ES-I3 (cell line): ENCODE measurements around the gene FBXO11.
"Not testable (repeated sequence)": the region's sequence is repeated elsewhere in the genome, so short reads cannot be mapped to it uniquely, and the experiment has no call there.

Experiments used
- H3K36me3 ChIP-seq: 2 replicates; pipeline ENCODE4 v1.6.1; 2013; ENCODE audit warnings: mild to moderate bottlenecking, low read length, control low read depth, moderate library complexity; ENCODE audit not compliant: insufficient read depth
- H3K4me1 ChIP-seq: 2 replicates; pipeline ENCODE4 v1.6.1; 2013; ENCODE audit warnings: mild to moderate bottlenecking, control low read depth, low read length; ENCODE audit not compliant: insufficient read depth
- H3K9ac ChIP-seq: 2 replicates; pipeline ENCODE4 v1.6.1; 2013; ENCODE audit warnings: low read depth, mild to moderate bottlenecking, low read length, moderate library complexity
- H3K9me3 ChIP-seq: 2 replicates; pipeline ENCODE4 v1.6.1; 2013; ENCODE audit warnings: mild to moderate bottlenecking, low read length, moderate library complexity; ENCODE audit not compliant: control insufficient read depth, insufficient read depth

FBXO11 gene

GRCh38 chr2:47905386-47906156 lies 727 bp downstream of the FBXO11 start:
- Histone ChIP-seq H3K9me3 (no peaks in the 10 kb centered on the region), H3K36me3 (no peaks in the 10 kb centered on the region; the same call in 1 of the 2 replicates), H3K4me1 (no peaks in the 10 kb centered on the region), H3K9ac (peak overlapping the region; percentile 98)

GRCh38 chr2:47903781-47904490 lies 2.4 kb downstream of the FBXO11 start:
- Histone ChIP-seq H3K9me3 (no peaks in the 10 kb centered on the region), H3K4me1 (peaks cover 4% of the 10 kb centered on the region; the same call in 1 of the 2 replicates), H3K36me3 (no peaks in the 10 kb centered on the region; the same call in 1 of the 2 replicates), H3K9ac (peak overlapping the region; percentile 98)

DNA sequence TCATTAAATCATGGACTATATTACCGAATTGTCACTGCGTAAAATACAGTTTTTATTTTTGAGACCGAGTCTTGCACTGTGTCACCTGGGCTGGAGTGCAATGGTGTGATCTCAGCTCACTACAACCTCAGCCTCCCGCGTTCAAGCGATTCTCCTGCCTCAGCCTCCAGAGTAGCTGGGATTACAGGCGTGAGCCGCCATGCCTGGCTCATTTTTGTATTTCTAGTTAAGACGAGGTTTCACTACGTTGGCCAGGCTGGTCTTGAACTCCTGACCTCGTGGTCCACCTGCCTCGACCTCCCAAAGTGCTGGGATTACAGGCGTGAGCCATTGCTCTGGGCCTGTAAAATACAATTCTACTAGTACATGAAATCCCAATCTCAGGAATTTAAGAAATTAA lies 4.4 kb downstream of the FBXO11 start:
- not testable (repeated sequence) for H3K4me1 ChIP-seq, H3K36me3 ChIP-seq, H3K9ac ChIP-seq, H3K9me3 ChIP-seq

GRCh38 chr2:47900857-47901256 lies 5.4 kb downstream of the FBXO11 start:
- H3K9ac ChIP-seq: no peak overlapping the region
- no peaks in the 10 kb centered on the region; the same call in 1 of the 2 replicates for H3K36me3 ChIP-seq
- no peaks in the 10 kb centered on the region for H3K9me3 ChIP-seq
- H3K4me1 ChIP-seq: peaks cover 4% of the 10 kb centered on the region; the same call in 1 of the 2 replicates

DNA sequence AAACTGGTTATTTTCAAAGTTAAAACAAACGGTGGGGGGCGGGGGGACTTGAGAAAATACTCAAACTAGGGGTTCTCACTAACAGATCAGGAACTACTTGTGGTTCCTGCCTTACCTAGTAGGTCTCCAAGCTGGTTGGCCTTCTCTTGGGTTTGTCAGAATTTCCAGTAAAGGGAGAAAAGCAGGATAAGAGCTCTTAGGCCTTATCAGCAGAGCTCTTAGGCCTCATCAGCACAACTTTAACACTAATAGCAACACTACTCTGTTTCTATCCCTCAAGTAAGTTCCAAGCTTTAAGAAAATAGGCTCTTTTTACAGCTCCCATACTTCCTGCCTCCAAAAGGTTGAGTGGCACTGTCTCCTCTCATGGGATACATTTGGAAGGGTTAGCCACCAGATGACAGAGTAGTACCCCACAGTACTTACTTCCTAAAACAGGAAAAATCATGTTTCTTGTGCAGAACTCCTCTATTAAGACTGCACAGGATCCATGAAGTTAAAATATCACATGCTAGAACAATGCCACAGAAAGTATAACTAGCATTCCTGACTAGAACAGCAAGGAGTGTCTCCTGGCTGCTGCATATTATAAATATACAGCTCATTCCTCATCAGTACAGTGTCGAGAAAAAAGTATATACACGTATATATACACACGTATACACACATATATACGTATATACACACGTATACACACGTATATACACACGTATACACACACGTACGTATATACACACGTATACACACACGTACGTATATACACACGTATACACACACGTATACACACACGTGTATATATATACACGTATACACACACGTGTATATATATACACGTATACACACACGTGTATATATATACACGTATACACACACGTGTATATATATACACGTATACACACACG lies 6.1 kb downstream of the FBXO11 start:
- H3K4me1 ChIP-seq: peaks cover 4% of the 10 kb centered on the region; the same call in 1 of the 2 replicates
- no peak overlapping the region for H3K9ac ChIP-seq
- no peaks in the 10 kb centered on the region; the same call in 1 of the 2 replicates for H3K36me3 ChIP-seq
- H3K9me3 ChIP-seq: no peaks in the 10 kb centered on the region

DNA sequence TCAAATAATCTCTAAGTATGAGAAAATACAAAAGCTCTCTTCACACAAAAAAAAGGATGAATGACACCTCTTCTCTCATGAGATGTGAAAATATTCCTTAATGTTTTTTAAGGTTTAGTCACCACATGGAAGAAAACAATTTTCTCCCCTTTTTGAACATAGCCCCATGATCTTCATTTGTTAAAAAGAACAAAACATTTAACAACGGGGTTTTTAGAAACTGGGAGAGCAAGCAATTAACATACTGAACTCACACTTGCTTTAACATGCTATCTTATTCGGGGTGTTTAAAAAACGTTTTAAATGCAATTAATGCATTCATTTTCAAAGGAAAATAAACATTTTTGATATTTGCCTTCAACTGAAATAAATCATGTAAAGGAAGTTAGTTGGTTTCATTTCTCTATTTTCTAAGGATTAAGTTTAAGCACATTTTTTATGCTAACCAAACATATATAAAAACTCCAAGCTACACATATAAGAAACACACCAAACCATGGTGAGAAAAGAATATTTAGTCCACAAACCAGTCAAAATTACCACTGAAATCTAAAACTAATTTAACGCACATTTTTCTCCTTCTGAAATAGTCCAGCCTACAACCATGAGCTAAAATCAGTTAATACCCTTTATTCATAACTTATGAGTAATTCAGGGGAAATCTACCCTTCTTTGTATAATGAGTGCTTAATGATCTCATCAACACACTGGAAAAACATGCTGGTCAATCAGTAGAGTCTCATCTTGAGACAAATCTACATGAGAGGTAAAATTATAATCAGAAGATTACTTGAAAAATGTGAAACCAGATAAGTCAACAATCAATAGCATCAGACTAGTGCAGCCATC lies 8.2 kb downstream of the FBXO11 start:
- Histone ChIP-seq H3K36me3 (no peaks in the 10 kb centered on the region), H3K9ac (no peak overlapping the region), H3K4me1 (peaks cover 4% of the 10 kb centered on the region; the same call in 1 of the 2 replicates), H3K9me3 (no peaks in the 10 kb centered on the region)

DNA sequence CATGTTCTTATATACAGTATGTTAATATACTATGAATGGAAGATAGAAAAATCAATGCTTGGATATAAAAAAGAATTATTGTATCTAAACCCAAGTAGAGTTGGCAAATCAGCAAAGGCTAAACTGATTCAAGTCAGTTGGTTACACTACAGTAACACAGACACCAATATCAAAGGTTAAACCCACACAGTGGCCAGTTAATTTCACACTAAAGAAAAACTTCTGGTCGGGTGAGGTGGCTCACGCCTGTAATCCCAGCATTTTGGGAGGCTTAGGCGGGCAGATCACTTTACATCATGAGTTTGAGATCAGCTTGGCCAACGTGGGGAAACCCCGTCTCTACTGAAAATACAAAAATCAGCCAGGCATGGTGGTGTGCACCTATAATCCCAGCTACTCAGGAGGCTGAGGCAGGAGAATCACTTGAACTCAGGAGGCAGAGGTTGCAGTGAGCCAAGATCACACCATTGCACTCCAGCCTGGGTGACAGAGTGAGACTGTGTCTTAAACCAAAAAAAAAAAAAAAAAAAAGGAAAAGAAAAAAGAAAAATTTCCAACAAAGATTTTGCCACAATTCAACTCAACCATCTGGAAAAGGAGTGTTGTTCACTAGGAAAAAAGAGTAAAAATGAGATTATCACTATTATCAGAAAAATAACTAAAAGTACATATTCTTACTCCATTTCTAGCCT lies 9.0 kb downstream of the FBXO11 start:
- H3K4me1 ChIP-seq, H3K9me3 ChIP-seq, H3K36me3 ChIP-seq, H3K9ac ChIP-seq: not testable (repeated sequence)

GRCh38 chr2:47896450-47896968 lies 9.8 kb downstream of the FBXO11 start:
- Histone ChIP-seq H3K4me1 (peaks cover 4% of the 10 kb centered on the region; the same call in 1 of the 2 replicates), H3K9me3 (no peaks in the 10 kb centered on the region), H3K36me3 (no peaks in the 10 kb centered on the region), H3K9ac (no peak overlapping the region)

DNA sequence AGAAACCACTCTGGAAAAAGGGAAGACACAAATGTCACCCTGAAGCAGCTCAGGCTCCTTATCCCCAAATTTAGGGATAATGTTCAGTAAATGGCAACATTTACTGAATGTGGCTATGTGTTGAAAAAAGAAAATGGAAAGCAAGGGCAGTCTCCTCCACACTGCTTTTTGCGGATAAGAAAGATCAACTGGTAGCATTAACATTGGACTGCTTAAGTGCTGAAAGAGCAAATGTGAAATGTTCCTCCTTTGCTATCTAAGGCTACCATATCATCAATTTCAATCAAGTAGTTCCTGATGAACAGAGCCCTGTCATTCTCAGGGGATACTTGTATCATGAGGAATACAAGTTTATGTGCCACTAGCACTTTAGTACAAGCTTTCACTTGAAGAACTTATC lies 12.5 kb downstream of the FBXO11 start:
- no peak overlapping the region for H3K9ac ChIP-seq
- H3K9me3 ChIP-seq: no peaks in the 10 kb centered on the region
- no peaks in the 10 kb centered on the region for H3K36me3 ChIP-seq
- no peaks in the 10 kb centered on the region for H3K4me1 ChIP-seq

DNA sequence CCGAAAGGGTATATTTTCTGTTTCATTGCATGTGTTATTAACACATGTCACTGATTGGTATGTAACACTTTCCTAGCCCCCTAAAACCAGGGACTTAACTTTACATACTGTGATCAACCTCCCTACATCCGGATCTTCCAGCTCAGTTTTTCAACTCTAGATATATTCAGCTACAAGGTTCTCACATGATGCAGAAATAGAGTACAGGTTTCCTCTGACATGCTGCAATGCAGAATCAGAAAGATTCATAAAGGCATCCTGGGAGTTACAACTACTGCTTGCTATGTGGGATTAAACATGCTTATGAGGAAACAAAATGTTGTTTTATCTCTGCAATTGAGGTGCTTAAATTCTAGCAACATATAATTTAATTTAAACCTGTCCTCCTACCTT lies 14.0 kb downstream of the FBXO11 start:
- Histone ChIP-seq H3K9me3 (no peaks in the 10 kb centered on the region), H3K9ac (no peak overlapping the region), H3K4me1 (no peaks in the 10 kb centered on the region), H3K36me3 (no peaks in the 10 kb centered on the region)

GRCh38 chr2:47891369-47892337 lies 14.6 kb downstream of the FBXO11 start:
- H3K9me3 ChIP-seq: no peaks in the 10 kb centered on the region
- H3K9ac ChIP-seq: no peak overlapping the region
- no peaks in the 10 kb centered on the region for H3K36me3 ChIP-seq
- H3K4me1 ChIP-seq: no peaks in the 10 kb centered on the region

DNA sequence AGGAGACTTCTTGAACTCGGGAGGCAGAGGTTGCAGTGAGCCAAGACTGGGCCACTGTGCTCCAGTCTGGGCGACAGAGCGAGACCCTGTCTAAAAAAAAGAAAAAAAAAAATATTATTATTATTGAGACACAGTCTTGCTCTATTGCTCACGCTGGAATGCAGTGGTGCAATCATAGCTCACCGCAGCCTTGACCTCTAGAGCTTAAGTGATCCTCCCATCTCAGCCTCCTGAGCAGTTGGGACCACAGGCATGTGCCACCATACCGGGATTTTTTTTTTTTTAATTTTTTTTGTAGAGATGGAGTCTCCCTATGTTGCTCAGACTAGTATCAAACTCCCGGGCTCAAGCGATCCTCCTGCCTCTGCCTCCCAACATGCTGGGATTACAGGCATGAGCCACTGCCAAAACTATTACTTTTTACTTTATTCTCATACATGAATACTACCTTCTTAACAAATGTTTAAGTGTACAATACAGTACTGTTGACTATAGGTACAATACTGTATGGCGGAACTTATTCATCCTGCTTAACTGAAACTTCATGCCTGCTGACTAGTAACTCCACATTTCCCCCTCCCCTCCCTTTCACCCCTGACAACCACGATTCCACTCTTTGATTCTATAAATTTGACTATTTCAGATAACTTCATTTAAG lies 15.5 kb downstream of the FBXO11 start:
- H3K4me1 ChIP-seq: no peaks in the 10 kb centered on the region
- no peaks in the 10 kb centered on the region for H3K36me3 ChIP-seq
- H3K9ac ChIP-seq: no peak overlapping the region
- no peaks in the 10 kb centered on the region for H3K9me3 ChIP-seq
